ENCODE measurements around the gene AURKAIP1. TPM values are rescaled to one million over a fixed set of nuclear protein-coding genes. Genes with fewer than 3 reads are reported as not detected.
"Not testable (repeated sequence)": the region's sequence is repeated elsewhere in the genome, so short reads cannot be mapped to it uniquely, and the experiment has no call there.

The AURKAIP1 gene
- total and polyA plus RNA-seq, 7 experiments from 2014 or later, result 53.8 to 160 (median 65.2) TPM

GRCh38 chr1:1385931-1386330, 10.9 kb upstream of the AURKAIP1 start:
- H3K36me3 Mint-ChIP-seq, result peaks cover 4 to 30% (median 16%) of the 10 kb centered on the region in 5 donors
- Histone ChIP-seq H3K27ac (ENCODE audit: low read depth, low read length) (no peak overlapping the region), H3K4me3 (ENCODE audit: low read length) (no peak overlapping the region), H3K27me3 (ENCODE audit: control insufficient read depth in 2 of 2, insufficient read depth in 2 of 2, low read length in 2 of 2) (no peaks in the 10 kb centered on the region), H3K36me3 (ENCODE audit: control insufficient read depth in 2 of 3, insufficient read depth in 3 of 3, low read length in 3 of 3) (peaks cover 25 to 56% (median 31%) of the 10 kb centered on the region in 3 experiments), H3K4me1 (ENCODE audit: control insufficient read depth in 2 of 2, insufficient read depth in 2 of 2, low read length in 2 of 2) (no peaks in the 10 kb centered on the region), H3K9me3 (ENCODE audit: control insufficient read depth in 2 of 3, low read length in 3 of 3) (no peaks in the 10 kb centered on the region)
- ATAC-seq (no peak), DNase-seq (no peak)
- no peaks in the 10 kb centered on the region for H3K27me3 Mint-ChIP-seq
- H3K9me3 Mint-ChIP-seq, result no peaks in the 10 kb centered on the region
- POLR2A ChIA-PET, result interaction anchor here (1.6 to 3.4 kb wide), 2 partner anchors 13 to 21 kb away, joined by 3 to 12 read pairs; partner anchors contain the start of genes CCNL2 and MRPL20
- peak overlapping the region in 1 of 9 donors; percentile 38 for H3K27ac Mint-ChIP-seq
- intact Hi-C loops (cut with micrococcal nuclease), result no loop called here
- CTCF ChIA-PET, result no interaction called here
- H3K4me3 Mint-ChIP-seq, result no peak overlapping the region
- peaks cover 0 to 5% (median 0%) of the 10 kb centered on the region in 7 donors for H3K4me1 Mint-ChIP-seq

GRCh38 chr1:1385339-1385738, 10.3 kb upstream of the AURKAIP1 start:
- intact Hi-C loops (cut with micrococcal nuclease); H3K4me1 ChIP-seq (ENCODE audit: control insufficient read depth in 2 of 2, insufficient read depth in 2 of 2, low read length in 2 of 2); ATAC-seq; H3K27me3 ChIP-seq (ENCODE audit: control insufficient read depth in 2 of 2, insufficient read depth in 2 of 2, low read length in 2 of 2); H3K9me3 Mint-ChIP-seq; CTCF ChIA-PET; H3K27ac Mint-ChIP-seq; H3K4me3 Mint-ChIP-seq; H3K4me3 ChIP-seq (ENCODE audit: low read length); H3K9me3 ChIP-seq (ENCODE audit: control insufficient read depth in 2 of 3, low read length in 3 of 3); H3K27ac ChIP-seq (ENCODE audit: low read depth, low read length); H3K27me3 Mint-ChIP-seq; H3K4me1 Mint-ChIP-seq; DNase-seq: not testable (repeated sequence)
- POLR2A ChIA-PET, result interaction anchor here (1.6 to 3.4 kb wide), 2 partner anchors 14 to 22 kb away, joined by 3 to 12 read pairs; partner anchors contain the start of genes CCNL2 and MRPL20
- H3K36me3 ChIP-seq (ENCODE audit: control insufficient read depth in 2 of 3, insufficient read depth in 3 of 3, low read length in 3 of 3), result peaks cover 20 to 50% (median 25%) of the 10 kb centered on the region in 3 experiments
- peaks cover 4 to 24% (median 12%) of the 10 kb centered on the region in 5 donors for H3K36me3 Mint-ChIP-seq

GRCh38 chr1:1381294-1381693, 6.3 kb upstream of the AURKAIP1 start:
- ChIA-PET POLR2A (interaction anchor here (0.9 to 1.2 kb wide), 3 partner anchors 18 to 21 kb away, joined by 3 to 4 read pairs (median 4); partner anchors contain the start of gene CCNL2), CTCF (no interaction called here)
- H3K27me3 Mint-ChIP-seq, result no peaks in the 10 kb centered on the region

GRCh38 chr1:1380860-1381259, 5.9 kb upstream of the AURKAIP1 start:
- ChIA-PET POLR2A (interaction anchor here (1.0 to 1.2 kb wide), 2 partner anchors 19 to 22 kb away, joined by 3 to 4 read pairs; no protein-coding TSS in a partner anchor), CTCF (no interaction called here)
- Mint-ChIP-seq H3K36me3 (peaks cover 0 to 1% (median 0%) of the 10 kb centered on the region in 5 donors), H3K9me3 (no peaks in the 10 kb centered on the region), H3K27ac (no peak overlapping the region), H3K4me3 (no peak overlapping the region), H3K27me3 (no peaks in the 10 kb centered on the region), H3K4me1 (peaks cover 0 to 6% (median 0%) of the 10 kb centered on the region in 7 donors)
- DNase-seq (no peak), ATAC-seq (no peak)
- H3K4me1 ChIP-seq (ENCODE audit: control insufficient read depth in 2 of 2, insufficient read depth in 2 of 2, low read length in 2 of 2), result peaks cover 0 to 5% of the 10 kb centered on the region in 2 donors
- no peak overlapping the region for H3K4me3 ChIP-seq (ENCODE audit: low read length)
- intact Hi-C loops (cut with micrococcal nuclease), result no loop called here
- H3K36me3 ChIP-seq (ENCODE audit: control insufficient read depth in 2 of 3, insufficient read depth in 3 of 3, low read length in 3 of 3), result peaks cover 0 to 6% (median 0%) of the 10 kb centered on the region in 3 experiments
- H3K27ac ChIP-seq (ENCODE audit: low read depth, low read length), result no peak overlapping the region
- no peaks in the 10 kb centered on the region for H3K27me3 ChIP-seq (ENCODE audit: control insufficient read depth in 2 of 2, insufficient read depth in 2 of 2, low read length in 2 of 2)
- H3K9me3 ChIP-seq (ENCODE audit: control insufficient read depth in 2 of 3, low read length in 3 of 3), result no peaks in the 10 kb centered on the region

More at GRCh38 chr1:1381294-1381693, 6.3 kb upstream of the AURKAIP1 start:
- H3K9me3 Mint-ChIP-seq, result no peaks in the 10 kb centered on the region
- DNase-seq (no peak), ATAC-seq (no peak)
- no peak overlapping the region for H3K4me3 Mint-ChIP-seq
- H3K4me1 ChIP-seq (ENCODE audit: control insufficient read depth in 2 of 2, insufficient read depth in 2 of 2, low read length in 2 of 2), result peaks cover 0 to under 1% of the 10 kb centered on the region in 2 donors
- peaks cover 0 to 6% (median under 1%) of the 10 kb centered on the region in 5 donors for H3K36me3 Mint-ChIP-seq
- no peak overlapping the region for H3K27ac Mint-ChIP-seq
- H3K27me3 ChIP-seq (ENCODE audit: control insufficient read depth in 2 of 2, insufficient read depth in 2 of 2, low read length in 2 of 2), result no peaks in the 10 kb centered on the region
- no peak overlapping the region for H3K27ac ChIP-seq (ENCODE audit: low read depth, low read length)
- no peak overlapping the region for H3K4me3 ChIP-seq (ENCODE audit: low read length)
- intact Hi-C loops (cut with micrococcal nuclease), result no loop called here
- peaks cover 0 to 6% (median 0%) of the 10 kb centered on the region in 7 donors for H3K4me1 Mint-ChIP-seq
- peaks cover 0 to 10% (median 3%) of the 10 kb centered on the region in 3 experiments for H3K36me3 ChIP-seq (ENCODE audit: control insufficient read depth in 2 of 3, insufficient read depth in 3 of 3, low read length in 3 of 3)
- no peaks in the 10 kb centered on the region for H3K9me3 ChIP-seq (ENCODE audit: control insufficient read depth in 2 of 3, low read length in 3 of 3)

GRCh38 chr1:1377540-1378205, 2.7 kb upstream of the AURKAIP1 start:
- no peak overlapping the region for H3K4me3 ChIP-seq (ENCODE audit: low read length)
- peaks cover 0 to 15% of the 10 kb centered on the region in 2 donors for H3K4me1 ChIP-seq (ENCODE audit: control insufficient read depth in 2 of 2, insufficient read depth in 2 of 2, low read length in 2 of 2)
- H3K9me3 ChIP-seq (ENCODE audit: control insufficient read depth in 2 of 3, low read length in 3 of 3), result no peaks in the 10 kb centered on the region
- Mint-ChIP-seq H3K36me3 (peaks cover 0 to 4% (median 0%) of the 10 kb centered on the region in 5 donors), H3K4me1 (peaks cover 0 to 18% (median 9%) of the 10 kb centered on the region in 7 donors), H3K9me3 (no peaks in the 10 kb centered on the region), H3K27me3 (peaks cover 0 to 2% (median 0%) of the 10 kb centered on the region in 5 donors), H3K27ac (no peak overlapping the region), H3K4me3 (no peak overlapping the region)
- ChIA-PET CTCF (no interaction called here), POLR2A (interaction anchor here (1.1 to 4.5 kb wide), 3 partner anchors 12 to 144 kb away, joined by 4 to 55 read pairs (median 5); partner anchors contain the start of gene MRPL20)
- no peak for ATAC-seq
- no peak for DNase-seq
- no peaks in the 10 kb centered on the region for H3K27me3 ChIP-seq (ENCODE audit: control insufficient read depth in 2 of 2, insufficient read depth in 2 of 2, low read length in 2 of 2)
- intact Hi-C loops (cut with micrococcal nuclease), result loop anchor here in 1 of 2 donors (10.0 kb wide), 1 partner anchor 363 kb away; the partner anchor contains the start of gene ISG15
- peaks cover 0 to 11% (median 4%) of the 10 kb centered on the region in 3 experiments for H3K36me3 ChIP-seq (ENCODE audit: control insufficient read depth in 2 of 3, insufficient read depth in 3 of 3, low read length in 3 of 3)
- H3K27ac ChIP-seq (ENCODE audit: low read depth, low read length), result no peak overlapping the region

- peaks cover 0 to 22% (median 15%) of the 10 kb centered on the region in 7 donors for H3K4me1 Mint-ChIP-seq
- Histone ChIP-seq H3K9me3 (ENCODE audit: control insufficient read depth in 2 of 3, low read length in 3 of 3) (no peaks in the 10 kb centered on the region), H3K4me1 (ENCODE audit: control insufficient read depth in 2 of 2, insufficient read depth in 2 of 2, low read length in 2 of 2) (peaks cover 7 to 25% of the 10 kb centered on the region in 2 donors), H3K4me3 (ENCODE audit: low read length) (no peak overlapping the region), H3K27me3 (ENCODE audit: control insufficient read depth in 2 of 2, insufficient read depth in 2 of 2, low read length in 2 of 2) (no peaks in the 10 kb centered on the region), H3K27ac (ENCODE audit: low read depth, low read length) (no peak overlapping the region), H3K36me3 (ENCODE audit: control insufficient read depth in 2 of 3, insufficient read depth in 3 of 3, low read length in 3 of 3) (peaks cover 0 to 11% (median 4%) of the 10 kb centered on the region in 3 experiments)
- peak overlapping the region in 7 of 9 donors; percentile 19 to 91 (median 77) for H3K27ac Mint-ChIP-seq
- H3K36me3 Mint-ChIP-seq, result peaks cover 0 to 5% (median 0%) of the 10 kb centered on the region in 5 donors
- ATAC-seq (no peak), DNase-seq (no peak)
- peaks cover 0 to 2% (median 0%) of the 10 kb centered on the region in 5 donors for H3K27me3 Mint-ChIP-seq
- CTCF ChIA-PET, result interaction anchor here (1.3 kb wide), 1 partner anchor 22 kb away, joined by 5 read pairs; the partner anchor contains the start of gene CCNL2
- no peaks in the 10 kb centered on the region for H3K9me3 Mint-ChIP-seq
- H3K4me3 Mint-ChIP-seq, result peak overlapping the region in 9 of 10 donors; percentile 23 to 94 (median 41)
- intact Hi-C loops (cut with micrococcal nuclease), result loop anchor here in 1 of 2 donors (10.0 kb wide), 1 partner anchor 362 kb away; the partner anchor contains the start of gene ISG15
- POLR2A ChIA-PET, result interaction anchor here (1.1 to 4.5 kb wide), 4 partner anchors 13 to 143 kb away, joined by 4 to 59 read pairs (median 30); partner anchors contain the start of genes CCNL2 and MRPL20
These were observed 1.7 kb upstream of the AURKAIP1 start for GRCh38 chr1:1376551-1377226.
